A172 (cell line): ENCODE measurements around the gene SAP130. TPM values are rescaled to one million over a fixed set of nuclear protein-coding genes. Genes with fewer than 3 reads are reported as not detected.
"Not testable (repeated sequence)": the region's sequence is repeated elsewhere in the genome, so short reads cannot be mapped to it uniquely, and the experiment has no call there.

Experiments used
- DNase-seq: peaks from one replicate; pipeline ENCODE4 v3.0.0-alpha.2; 2015; ENCODE audit warnings: low spot score
- total RNA-seq: library from RNA; depleted of rRNA; stranded (reverse); fragments of >200 nt; shearing (Covaris generic); gene quantifications from 2 replicates; pipeline ENCODE4 v1.2.3, GENCODE V29; 2014

Gene SAP130
- total RNA-seq, 1 experiment from 2014 or later: 11.1 TPM

DNA sequence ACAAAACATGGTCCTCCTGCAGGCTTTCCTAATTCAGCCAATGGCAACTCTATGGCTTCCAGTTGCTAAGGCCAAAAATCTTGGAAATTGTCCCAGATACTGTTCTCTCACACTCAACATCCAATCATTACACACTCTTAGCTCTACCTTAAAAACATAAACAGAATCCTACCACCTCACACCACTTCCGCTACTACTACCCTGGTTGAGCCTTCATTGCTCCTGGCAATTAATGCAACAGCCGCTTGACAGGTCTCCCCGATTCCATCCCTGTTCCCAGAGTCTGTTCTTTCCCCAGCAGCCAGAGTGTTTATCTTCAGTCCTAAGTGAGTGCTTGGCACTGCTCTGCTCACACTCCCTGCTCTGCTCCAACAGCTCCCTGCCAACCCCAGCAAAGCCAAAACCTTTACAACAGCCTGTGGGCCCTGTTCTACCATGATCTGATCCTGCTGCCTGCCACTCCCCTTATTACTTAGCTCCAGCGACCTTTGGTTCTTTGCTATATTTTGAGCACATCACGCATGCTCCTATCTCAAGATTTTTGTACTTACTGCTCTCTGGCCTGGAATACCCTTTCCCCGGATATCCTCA is 74.6 kb downstream of the SAP130 start:
- no peak for DNase-seq

DNA sequence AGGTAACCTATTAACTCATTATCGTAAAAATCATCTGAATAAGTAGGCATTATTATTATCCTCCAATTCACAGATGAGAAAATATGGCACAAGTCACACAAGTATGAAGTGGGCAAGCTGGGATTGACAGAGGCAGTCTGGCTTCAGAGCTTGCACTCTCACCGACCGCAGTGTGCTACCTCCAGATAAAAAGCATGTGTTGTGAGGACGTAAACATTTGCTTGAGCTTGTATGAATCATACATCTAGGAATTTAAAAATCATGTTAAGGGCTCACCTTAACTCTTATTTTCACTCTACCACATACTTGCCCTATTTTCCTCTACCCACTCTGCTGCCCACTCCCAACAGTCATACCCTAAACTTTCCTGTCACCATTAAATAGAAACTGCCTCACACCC is 76.8 kb downstream of the SAP130 start:
- no peak for DNase-seq

DNA sequence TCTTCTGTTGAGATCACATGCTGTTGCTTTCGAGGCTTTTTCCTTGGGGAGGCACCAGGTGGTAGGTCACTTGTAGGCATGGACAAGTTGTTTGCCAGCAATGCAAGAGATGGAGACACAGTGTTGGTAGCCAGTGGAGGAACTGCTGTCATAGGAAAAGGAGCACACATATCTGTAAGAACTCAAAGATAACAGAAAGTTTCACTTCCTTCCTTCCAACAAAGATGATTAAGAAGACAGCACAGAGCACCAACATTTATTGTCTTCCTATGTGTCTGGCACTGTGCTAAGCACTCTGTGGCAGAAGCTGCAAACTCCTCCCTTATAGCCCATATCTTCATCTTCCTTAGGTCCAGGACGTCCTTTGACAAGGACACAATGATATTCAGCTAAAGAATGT is 77.6 kb downstream of the SAP130 start:
- DNase-seq: no peak

DNA sequence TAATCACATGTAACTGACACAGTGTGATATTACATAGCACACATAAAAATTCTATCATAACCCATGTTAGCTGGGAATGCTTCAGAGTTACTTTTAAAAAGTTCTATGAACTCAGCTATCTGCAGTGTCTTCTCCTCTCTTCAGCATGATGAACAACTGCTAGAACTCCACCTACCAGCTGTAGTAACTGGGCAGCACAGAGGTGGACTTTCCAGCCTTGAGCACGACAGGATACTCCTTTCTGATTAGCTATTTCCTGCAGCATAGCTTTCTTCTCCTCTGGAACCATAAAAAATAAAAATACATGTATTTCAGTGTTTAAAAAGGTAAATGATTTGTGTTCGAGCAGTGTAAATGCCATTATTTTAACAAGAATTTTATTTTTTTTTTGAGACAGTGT is 82.6 kb downstream of the SAP130 start:
- no peak for DNase-seq

DNA sequence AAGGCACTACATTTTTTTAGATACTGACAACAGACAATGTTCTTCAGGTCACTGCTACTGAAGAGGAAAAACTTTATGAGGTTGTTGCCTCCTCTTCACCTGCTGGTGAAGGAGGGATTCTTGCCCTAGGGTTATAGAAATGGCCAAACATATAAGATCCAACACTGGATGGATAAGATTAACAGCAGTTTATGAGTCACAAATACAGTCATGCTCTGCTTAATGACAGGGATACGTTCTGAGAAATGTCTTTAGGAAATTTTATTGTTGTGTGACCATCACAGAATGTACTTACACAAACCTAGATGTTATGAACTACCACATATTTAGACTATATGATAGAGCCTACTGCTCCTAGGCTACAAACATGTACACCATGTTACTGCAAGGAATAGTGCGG is 84.7 kb downstream of the SAP130 start:
- no peak for DNase-seq

DNA sequence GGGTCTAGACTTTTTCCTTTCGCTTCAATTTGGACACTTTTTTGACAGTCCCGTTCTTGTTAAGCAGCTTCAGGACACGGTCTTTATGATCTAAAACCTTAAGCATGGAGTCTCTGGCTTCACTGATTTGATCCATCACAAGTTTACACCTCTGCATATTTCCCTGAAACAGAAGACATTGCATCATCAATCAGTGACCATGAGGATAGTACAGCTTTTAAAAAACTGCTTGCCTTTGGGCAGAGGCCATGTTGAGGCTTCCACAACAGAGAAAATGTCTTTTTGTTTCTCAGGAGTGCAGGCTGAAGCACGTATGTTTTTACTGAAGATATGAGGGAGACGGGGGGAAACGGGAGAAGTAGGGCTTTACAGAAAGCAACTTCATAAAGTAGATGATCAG is 85.9 kb downstream of the SAP130 start:
- no peak for DNase-seq

DNA sequence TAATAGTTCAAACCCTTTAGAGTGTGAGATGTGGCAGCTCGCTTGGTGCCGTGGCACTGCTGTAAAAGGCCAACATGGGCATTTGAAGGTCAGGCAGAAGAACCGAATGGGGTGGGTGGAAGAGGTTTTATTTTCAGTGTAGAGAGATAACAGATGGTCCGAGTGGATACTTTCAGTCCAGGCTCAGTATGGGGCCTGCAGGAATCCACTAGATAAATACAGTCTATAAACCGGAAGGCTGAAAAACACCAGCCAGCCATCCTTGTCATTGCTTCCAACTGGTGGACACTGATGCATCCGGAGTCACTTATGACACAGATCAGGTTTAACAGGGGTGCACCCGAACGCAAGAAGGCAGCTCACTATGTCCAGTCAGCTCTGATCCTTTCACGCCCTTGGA is 86.4 kb downstream of the SAP130 start:
- DNase-seq: no peak

DNA sequence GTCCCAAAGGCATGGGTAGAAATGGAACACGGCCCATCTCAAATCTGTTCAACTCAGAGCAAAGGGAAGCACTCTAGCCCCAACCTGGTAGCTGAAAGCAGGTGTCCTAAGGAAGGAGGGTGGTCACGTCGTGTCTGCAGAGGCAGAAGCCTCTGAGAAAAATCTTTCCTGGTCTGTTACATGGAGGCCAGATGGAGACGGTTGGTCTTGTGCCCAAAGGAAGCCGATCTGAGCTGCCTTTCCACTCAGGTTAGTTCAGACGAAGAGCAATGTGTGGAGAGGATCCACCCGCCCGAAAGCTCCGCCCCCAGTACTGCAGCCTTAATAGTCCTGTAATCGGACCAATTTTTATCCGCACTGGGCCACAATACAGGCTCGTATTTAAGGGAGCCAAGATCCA is 87.2 kb downstream of the SAP130 start:
- DNase-seq: no peak

DNA sequence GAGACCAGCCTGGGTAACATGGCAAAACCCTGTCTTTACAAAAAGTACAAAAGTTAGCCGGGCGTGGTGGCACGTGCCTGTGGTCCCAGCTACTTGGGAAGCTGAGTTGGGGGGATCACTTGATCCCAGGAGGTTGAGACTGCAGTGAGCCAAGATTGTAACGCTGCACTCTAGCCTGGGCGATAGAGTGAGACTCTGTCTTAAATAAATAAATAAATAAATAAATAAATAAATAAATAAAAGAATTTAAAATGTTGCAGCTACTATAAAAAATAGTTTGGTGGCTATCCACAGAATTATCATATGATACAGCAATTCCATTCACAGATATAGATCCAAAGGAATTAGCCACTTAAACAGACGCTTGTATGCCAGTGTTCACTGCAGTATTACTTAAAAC is 92.5 kb downstream of the SAP130 start:
- DNase-seq: no peak

DNA sequence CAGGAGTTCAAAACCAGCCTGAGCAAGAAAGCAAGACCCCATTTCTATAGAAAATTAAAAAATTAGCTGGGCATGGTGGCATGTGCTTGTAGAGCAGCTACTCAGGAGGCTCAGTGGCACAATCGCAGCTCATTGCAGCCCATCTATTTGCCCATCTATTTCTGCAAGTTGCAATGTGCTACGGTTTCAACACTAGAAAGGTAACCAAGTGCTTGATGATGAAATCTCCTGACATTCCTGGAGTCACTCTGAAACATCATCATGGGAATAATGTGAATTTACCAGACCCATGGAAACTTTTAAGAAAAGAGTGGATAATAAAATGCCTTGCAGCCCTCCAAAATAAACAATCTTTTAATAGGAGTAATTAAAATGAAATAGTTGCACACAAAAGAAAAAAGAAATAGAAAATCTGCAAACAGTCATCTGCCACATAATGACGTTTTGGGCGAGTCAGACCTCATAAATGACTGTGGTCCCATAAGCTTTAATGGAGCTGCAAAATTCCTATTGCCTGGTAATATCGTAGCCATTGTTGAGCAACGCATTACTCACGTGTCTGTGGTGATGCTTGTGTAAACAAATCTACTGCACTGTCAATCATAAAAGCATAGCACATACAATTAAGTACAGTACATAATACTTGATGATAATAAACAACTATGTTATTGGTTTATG is 95.5 kb downstream of the SAP130 start:
- DNase-seq: peak; percentile 79

DNA sequence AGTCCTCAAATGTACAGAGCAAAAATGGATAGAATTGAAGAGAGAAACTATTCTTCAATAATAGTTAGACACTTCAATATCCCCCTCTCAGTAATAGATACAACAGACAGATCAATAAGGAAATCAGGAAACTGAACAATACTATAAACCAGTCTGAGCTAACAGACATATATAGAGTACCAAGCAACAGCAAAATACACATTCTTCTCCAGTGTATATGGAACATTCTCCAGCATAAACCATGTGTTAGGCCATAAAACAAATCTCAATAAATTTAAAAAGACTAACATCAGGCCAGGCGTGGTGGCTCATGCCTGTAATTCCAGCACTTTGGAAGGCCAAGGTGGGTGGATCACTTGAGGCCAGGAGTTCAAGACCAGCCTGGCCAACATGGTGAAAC is 98.4 kb downstream of the SAP130 start:
- no peak for DNase-seq

DNA sequence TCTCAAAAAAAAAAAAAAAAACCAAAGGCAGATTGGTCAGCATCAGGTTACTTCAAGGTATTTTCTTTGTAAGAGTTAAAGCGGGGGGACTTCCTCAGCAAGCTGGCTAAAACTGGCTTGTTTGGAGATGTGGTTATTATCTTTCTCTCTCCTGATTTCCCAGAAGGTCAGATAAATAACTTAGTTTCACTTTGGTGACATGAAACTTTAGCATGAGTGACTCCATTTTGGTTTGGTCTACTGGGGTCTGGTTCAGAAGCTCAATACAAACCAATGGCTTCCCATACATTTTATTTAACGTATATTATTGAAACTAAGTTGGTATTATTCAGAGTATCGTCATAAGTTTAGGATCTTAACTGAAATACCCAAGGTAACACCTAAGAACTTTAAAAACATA is 100.5 kb downstream of the SAP130 start:
- DNase-seq: no peak

DNA sequence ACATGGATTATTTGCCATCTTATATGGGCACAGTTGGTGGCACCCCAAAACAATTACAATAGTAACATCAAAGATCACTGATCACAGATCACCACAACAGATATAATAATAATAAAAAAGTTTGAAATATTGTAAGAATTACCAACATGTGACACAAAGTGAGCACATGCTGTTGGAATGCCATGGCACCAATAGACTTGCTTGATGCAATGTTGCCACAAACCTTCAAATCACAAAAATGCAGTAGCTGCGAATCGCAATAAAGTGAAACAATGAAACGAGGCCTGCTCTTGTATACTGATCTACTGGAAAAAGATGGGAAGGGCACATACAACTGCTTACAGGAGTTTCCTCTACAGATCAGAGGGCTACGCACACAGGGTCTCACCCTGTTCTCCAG is 109.9 kb downstream of the SAP130 start:
- DNase-seq: no peak

DNA sequence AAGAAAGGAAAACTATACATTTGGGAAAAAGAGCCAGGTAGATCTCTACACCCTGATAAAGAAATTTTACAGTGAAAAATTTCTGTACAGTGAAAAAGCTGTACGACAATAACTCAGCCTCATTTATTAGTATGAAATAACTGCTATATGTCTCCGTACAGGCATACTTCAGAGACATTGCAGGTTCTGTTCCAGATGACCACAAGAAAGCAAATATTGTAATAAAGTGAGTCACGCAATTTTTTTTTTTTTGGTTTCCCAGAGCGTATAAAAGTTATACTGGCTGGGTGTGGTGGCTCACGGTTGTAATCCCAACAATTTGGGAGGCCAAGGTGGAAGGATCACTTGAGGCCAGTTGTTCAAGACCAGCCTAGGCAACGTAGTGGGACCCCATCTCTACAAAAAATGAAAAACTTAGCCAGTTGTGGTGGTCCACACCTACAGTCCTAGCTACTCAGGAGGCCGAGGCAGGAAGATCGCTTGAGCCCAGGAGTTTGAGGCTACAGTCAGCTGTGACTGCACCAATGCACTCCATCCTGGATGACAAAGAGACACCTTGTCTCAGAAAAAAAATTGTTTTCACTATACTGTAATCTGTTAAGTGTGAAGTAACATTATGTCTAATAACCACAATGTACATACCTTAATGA is 113.9 kb downstream of the SAP130 start:
- peak; percentile 60 for DNase-seq

DNA sequence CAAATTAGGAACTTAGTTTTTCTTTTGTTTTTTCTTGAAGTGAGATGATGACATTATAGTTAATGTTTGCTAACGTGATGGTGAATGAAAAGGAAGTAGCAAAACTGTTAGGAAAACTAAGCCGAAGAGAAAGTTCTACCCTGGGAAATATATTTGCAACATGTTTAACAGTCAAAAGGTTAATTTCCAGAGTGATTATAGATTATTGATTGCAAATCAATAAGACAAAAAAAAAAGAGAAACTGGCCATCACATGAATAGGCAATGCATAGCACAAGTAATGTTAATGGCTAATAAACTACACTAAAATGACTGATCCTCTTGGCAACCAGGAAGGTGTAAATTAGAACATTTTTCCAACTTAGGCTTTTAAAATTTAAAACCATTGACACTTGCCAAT is 116.1 kb downstream of the SAP130 start:
- DNase-seq: no peak

DNA sequence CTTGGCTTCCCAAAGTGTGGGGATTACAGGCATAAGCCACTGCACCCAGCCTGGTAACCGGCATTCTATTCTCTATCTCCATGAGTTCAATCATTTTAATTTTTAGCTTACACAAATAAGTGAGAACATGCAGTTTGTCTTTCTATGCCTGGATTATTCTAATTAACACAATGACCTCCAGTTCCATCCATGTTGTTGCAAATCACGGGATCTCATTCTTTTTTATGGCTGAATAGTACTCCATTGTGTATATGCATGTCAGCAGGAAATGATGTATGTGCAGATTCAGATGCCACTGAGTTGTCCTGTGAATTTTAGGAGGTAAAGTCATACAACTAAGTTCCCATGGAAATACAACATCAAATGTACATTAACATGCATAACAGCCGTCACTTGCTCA is 117.4 kb downstream of the SAP130 start:
- DNase-seq: no peak

DNA sequence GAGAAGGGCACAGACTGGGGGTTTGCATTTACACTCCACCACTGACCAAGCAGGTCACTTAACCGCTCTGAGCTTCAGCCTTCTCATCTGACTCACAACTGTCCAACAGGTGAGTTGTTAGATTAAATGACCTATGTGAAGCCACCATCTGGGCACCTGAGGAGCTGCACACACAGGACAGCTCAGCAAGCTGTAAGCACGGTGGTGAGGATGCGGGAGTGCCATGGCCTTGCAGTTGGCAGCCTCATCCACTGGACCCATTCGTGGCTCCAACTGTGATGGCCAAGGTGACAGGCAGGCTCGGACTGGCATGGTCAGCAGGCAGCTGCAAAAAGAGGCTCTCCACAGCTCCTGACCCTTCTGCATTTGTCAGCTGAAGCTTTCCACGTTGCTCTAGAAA is 118.8 kb downstream of the SAP130 start:
- no peak for DNase-seq

DNA sequence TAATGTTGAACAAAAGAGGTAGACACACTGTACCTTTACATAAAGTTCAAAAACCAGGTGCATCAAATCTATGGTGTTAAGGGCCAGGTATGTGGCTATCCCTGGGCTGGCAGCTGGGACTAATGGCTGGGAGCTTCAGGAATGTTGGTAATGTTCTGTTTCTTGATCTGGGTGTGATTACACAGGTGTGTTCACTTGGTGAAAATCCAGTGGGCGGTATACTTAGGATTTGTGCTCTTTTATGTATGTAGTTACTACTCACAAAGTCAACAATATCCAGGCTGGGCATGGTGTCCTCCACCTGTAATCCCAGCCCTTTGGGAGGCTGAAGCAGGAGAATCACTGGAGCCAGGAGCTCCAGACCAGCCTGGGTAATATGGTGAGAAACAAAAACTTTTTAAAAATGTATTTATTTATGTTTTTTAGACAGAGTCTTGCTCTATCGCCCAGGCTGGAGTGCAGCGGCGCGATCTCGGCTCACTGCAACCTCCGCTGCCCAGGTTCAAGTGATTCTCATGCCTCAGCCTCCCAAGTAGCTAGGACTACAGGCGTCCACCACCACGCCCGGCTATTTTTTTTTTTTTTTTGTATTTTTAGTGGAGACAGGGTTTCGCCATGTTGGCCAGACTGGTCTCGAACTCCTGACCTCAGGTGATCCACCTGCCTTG is 120.0 kb downstream of the SAP130 start:
- not testable (repeated sequence) for DNase-seq

DNA sequence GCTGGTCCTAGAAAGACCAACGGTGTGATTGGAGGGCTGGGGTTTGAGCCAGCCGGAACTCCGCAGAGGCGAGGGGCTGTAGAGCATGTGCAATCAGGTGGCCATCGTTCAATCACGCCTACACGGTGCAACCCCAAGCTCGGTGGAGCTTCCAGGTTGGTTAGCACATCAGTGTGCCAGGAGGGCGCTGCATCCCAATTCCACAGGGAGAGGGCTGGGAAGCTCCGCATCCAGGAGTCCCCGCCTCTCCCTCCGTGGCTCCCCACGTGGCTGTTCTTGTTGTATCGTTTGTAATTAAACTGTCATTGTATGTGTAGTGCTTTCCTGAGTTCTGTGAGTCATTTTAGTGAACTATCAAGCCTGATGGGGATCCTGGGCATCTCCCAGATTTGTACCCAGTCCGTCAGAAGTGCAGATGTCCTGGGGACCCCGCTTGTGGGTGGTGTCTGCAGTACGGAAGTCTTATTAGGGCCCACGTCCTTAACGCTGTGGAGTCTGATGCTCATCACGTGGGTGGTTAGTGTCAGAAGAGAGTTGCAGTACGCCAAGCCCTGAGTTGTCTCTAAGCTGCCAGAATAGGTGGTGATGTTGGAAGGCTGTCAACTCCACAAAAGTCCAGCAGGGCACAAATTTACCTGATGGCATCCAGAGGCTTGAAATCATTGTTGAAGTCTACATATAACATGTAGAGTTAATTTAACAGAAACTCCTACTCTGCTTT is 121.5 kb downstream of the SAP130 start:
- DNase-seq: no peak

DNA sequence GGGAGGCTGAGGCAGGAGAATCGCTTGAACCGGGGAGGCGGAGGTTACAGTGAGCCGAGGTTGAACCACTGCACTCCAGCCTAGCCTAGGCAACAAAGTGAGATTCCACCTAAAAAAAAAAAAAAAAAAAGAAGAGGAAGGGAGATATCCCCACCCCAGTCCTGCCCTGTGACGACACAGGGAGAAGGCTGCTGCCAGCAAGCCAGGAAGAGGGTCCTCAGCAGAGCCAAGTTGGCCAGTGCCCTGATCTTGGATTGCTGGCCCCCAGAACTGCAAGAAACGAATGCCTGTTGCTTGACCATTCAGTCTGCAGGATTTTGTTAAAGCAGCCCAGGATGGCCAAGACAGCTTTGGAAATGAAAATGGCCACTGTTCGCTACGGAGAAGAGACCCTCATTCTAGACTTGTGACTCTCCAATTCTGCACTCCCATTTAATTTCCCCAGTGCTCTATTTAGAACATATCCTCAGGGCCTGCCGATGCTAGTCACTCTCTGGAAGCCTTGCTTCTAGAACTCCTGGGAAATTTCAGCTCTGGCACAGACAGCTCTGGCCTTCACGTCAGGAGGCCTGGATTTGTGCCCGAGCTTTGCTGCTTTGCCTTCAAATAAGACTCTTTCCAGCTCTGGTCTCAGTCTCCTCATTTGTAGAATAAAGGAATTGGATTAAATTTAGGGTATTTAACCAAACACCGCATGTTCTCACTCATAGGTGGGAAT is 126.4 kb downstream of the SAP130 start:
- DNase-seq: no peak

DNA sequence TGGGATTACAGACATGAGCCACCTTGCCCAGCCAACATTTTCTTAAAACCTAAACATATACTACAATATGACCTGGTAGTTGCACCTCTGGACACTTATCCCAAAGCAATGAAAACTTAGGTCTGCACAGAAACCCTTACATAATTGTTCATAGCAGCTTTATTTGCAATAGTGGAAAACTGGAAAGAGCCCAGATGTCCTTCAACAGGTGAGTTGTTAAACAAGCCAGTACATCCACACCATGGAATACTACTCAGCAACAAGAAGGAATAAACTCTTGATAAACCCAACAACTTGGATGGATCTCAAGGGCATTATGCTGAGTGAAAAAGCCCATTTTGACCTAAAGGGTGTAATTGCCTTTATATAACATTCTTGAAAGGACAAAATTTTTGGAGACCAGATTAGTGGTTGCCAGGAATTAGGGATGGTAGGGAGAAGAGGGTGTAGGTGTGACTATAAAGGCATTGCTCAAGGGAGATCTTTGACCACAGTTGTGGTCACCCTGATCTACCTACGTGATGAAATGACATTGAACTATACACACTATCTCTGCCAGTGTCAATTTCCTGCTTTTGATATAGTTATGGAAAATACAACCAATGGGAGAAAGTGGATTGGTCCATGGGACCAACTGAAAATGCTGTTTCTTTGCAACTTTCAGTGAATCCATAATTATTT is 130.2 kb downstream of the SAP130 start:
- DNase-seq: no peak
